ENCODE data around the gene NKTR. TPM values are rescaled to one million over a fixed set of nuclear protein-coding genes. Genes with fewer than 3 reads are reported as not detected.

Gene NKTR
- polyA plus RNA-seq, 3 donors: 2.6 to 78.5 (median 5.8) TPM

DNA sequence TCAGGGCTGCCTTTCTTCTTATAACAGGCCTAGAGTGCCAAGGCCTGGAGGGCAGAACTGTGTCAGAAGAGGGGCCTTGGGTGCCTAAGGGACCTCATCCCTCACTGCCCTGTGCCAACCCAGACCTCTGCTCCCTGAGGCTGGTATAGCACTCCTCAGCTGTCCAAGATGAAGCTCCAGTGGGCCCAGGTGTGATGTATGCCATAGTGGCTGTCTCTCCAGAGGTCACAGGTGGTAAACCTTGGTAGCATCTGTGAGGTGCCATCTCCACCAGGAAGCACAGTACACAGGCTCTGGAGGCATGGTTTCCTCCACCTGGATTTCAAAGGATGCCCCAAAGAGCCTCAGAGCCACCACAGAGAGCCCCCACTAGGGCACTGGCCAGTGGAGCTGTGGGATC, 72.6 kb downstream of the NKTR start:
- intact Hi-C loops (cut with micrococcal nuclease): no loop called here
- Mint-ChIP-seq H3K36me3 (no peaks in the 10 kb centered on the region), H3K9me3 (peaks cover 5 to 28% (median 15%) of the 10 kb centered on the region in 7 donors)

DNA sequence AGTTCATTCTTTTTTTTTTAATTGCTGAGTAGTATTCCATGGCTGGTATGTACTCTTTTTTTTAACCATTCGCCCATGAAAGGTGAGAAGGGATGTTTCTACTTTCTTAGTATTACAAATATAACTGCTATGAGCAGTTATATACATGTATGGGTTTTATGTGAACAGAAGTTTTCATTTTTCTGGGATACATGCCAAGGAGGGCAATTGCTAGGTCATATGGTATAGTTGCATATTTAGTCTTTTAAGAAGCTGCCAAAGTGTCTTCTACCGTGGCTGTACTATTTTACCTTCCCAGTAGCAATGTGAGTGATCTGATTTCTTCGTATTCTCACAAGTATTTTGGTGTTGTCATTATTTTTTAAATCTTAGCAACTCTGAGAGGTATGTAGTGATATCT, 73.7 kb downstream of the NKTR start:
- H3K9ac ChIP-seq (ENCODE audit: insufficient read depth, low read length, poor library complexity, severe bottlenecking): no peak overlapping the region
- Mint-ChIP-seq H3K27me3 (ENCODE audit: low read depth in 3 of 3) (peaks cover 0 to 11% (median 9%) of the 10 kb centered on the region in 3 donors), H3K4me3 (no peak overlapping the region), H3K36me3 (no peaks in the 10 kb centered on the region), H3K27ac (no peak overlapping the region), H3K9me3 (peaks cover 3 to 25% (median 14%) of the 10 kb centered on the region in 7 donors), H3K4me1 (peaks cover 8% of the 10 kb centered on the region)
- H3K9me3 ChIP-seq (replicated peaks in 1 of 2; ENCODE audit: control insufficient read depth in 1 of 2, insufficient read depth in 1 of 2, low read length in 2 of 2): peaks cover 8 to 12% of the 10 kb centered on the region in 2 donors
- H3K79me2 ChIP-seq (ENCODE audit: insufficient read depth, low read length): no peaks in the 10 kb centered on the region
- no peak overlapping the region for H3K27ac ChIP-seq (ENCODE audit: low read depth in 1 of 2, low read length in 2 of 2)
- no peaks in the 10 kb centered on the region for H3K27me3 ChIP-seq (ENCODE audit: control insufficient read depth in 2 of 2, insufficient read depth in 2 of 2, low read length in 2 of 2)
- no peak for DNase-seq
- H3K4me3 ChIP-seq (replicated peaks in 1 of 3; ENCODE audit: low read depth in 2 of 3, low read length in 3 of 3): no peak overlapping the region
- H4K20me1 ChIP-seq (ENCODE audit: insufficient read depth, low read length): no peaks in the 10 kb centered on the region
- TF ChIP-seq, protein P1, sequence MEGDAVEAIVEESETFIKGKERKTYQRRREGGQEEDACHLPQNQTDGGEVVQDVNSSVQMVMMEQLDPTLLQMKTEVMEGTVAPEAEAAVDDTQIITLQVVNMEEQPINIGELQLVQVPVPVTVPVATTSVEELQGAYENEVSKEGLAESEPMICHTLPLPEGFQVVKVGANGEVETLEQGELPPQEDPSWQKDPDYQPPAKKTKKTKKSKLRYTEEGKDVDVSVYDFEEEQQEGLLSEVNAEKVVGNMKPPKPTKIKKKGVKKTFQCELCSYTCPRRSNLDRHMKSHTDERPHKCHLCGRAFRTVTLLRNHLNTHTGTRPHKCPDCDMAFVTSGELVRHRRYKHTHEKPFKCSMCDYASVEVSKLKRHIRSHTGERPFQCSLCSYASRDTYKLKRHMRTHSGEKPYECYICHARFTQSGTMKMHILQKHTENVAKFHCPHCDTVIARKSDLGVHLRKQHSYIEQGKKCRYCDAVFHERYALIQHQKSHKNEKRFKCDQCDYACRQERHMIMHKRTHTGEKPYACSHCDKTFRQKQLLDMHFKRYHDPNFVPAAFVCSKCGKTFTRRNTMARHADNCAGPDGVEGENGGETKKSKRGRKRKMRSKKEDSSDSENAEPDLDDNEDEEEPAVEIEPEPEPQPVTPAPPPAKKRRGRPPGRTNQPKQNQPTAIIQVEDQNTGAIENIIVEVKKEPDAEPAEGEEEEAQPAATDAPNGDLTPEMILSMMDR (IDR thresholded peaks at IDR 0.05): no peak
- no peaks in the 10 kb centered on the region for H3K36me3 ChIP-seq (replicated peaks in 1 of 2; ENCODE audit: control insufficient read depth in 1 of 2, insufficient read depth in 2 of 2, low read length in 2 of 2)
- no peak overlapping the region for H2AFZ ChIP-seq (ENCODE audit: insufficient read depth, low read depth, low read length, poor library complexity, severe bottlenecking)
- no CpG with 5 or more reads among the region's 3 CpGs for whole genome bisulfite sequencing (ENCODE audit: insufficient coverage)
- intact Hi-C loops (cut with micrococcal nuclease): no loop called here
- H3K4me1 ChIP-seq (ENCODE audit: control insufficient read depth in 1 of 2, insufficient read depth in 2 of 2, low read length in 2 of 2): no peaks in the 10 kb centered on the region
- H3K4me2 ChIP-seq (replicated peaks; ENCODE audit: extremely low read depth, low read length, poor library complexity, severe bottlenecking): no peak overlapping the region

More for the DNA sequence above, 72.6 kb downstream of the NKTR start:
- Histone ChIP-seq H2AFZ (ENCODE audit: insufficient read depth, low read depth, low read length, poor library complexity, severe bottlenecking) (no peak overlapping the region), H3K36me3 (replicated peaks in 1 of 2; ENCODE audit: control insufficient read depth in 1 of 2, insufficient read depth in 2 of 2, low read length in 2 of 2) (no peaks in the 10 kb centered on the region), H3K9me3 (replicated peaks in 1 of 2; ENCODE audit: control insufficient read depth in 1 of 2, insufficient read depth in 1 of 2, low read length in 2 of 2) (peaks cover 8 to 17% of the 10 kb centered on the region in 2 donors), H3K4me2 (replicated peaks; ENCODE audit: extremely low read depth, low read length, poor library complexity, severe bottlenecking) (no peak overlapping the region), H3K27ac (ENCODE audit: low read depth in 1 of 2, low read length in 2 of 2) (no peak overlapping the region), H3K9ac (ENCODE audit: insufficient read depth, low read length, poor library complexity, severe bottlenecking) (no peak overlapping the region), H3K27me3 (ENCODE audit: control insufficient read depth in 2 of 2, insufficient read depth in 2 of 2, low read length in 2 of 2) (no peaks in the 10 kb centered on the region), H4K20me1 (ENCODE audit: insufficient read depth, low read length) (no peaks in the 10 kb centered on the region), H3K4me1 (ENCODE audit: control insufficient read depth in 1 of 2, insufficient read depth in 2 of 2, low read length in 2 of 2) (no peaks in the 10 kb centered on the region), H3K79me2 (ENCODE audit: insufficient read depth, low read length) (no peaks in the 10 kb centered on the region), H3K4me3 (replicated peaks in 1 of 3; ENCODE audit: low read depth in 2 of 3, low read length in 3 of 3) (no peak overlapping the region)
- H3K27ac Mint-ChIP-seq: no peak overlapping the region
- no peak for DNase-seq
- H3K4me1 Mint-ChIP-seq: peaks cover 8% of the 10 kb centered on the region
- peaks cover 0 to 18% (median 6%) of the 10 kb centered on the region in 3 donors for H3K27me3 Mint-ChIP-seq (ENCODE audit: low read depth in 3 of 3)
- no peak overlapping the region for H3K4me3 Mint-ChIP-seq
- TF ChIP-seq, protein P1 (IDR thresholded peaks at IDR 0.05): no peak
